Heart right ventricle (tissue), 16 donors: ENCODE results near the gene APPBP2. TPM values are rescaled to one million over a fixed set of nuclear protein-coding genes. Genes with fewer than 3 reads are reported as not detected.

ENCODE experiments used
- ATAC-seq, 8 donors: fragments of 200-7000 bp; cut with Tn5 transposase; one replicate each; pipeline ENCODE4 v1.9.1; 2020; ENCODE audit warnings: mild to moderate bottlenecking in 8 of 8, moderate library complexity in 8 of 8, moderate number of reproducible peaks in 1 of 8
- DNase-seq, 2 donors: peaks; one replicate each; pipeline ENCODE4 v3.0.0-alpha.2; 2020
- H3K27ac ChIP-seq, 10 donors: fragments of 200-600 bp; sonication (generic) in 2 of 10; one replicate each; pipeline versions ENCODE4 v1.5.0 to v1.8.0; 2020 to 2022; ENCODE audit warnings: mild to moderate bottlenecking in 3 of 10
- H3K27me3 ChIP-seq, 7 donors: fragments of 200-600 bp; one replicate each; pipeline ENCODE4 v1.8.0; 2021 to 2022; ENCODE audit warnings: mild to moderate bottlenecking in 2 of 7
- H3K36me3 ChIP-seq, 9 donors: fragments of 200-600 bp; sonication (generic) in 1 of 9; one replicate each; pipeline versions ENCODE4 v1.5.0 to v1.8.0; 2020 to 2022; ENCODE audit warnings: mild to moderate bottlenecking in 2 of 9
- H3K4me1 ChIP-seq, 9 donors: fragments of 200-600 bp; sonication (generic) in 1 of 9; one replicate each; pipeline versions ENCODE4 v1.5.0 to v1.8.0; 2020 to 2022; ENCODE audit warnings: mild to moderate bottlenecking in 4 of 9
- H3K4me3 ChIP-seq, 10 donors: fragments of 200-600 bp; sonication (generic) in 2 of 10; one replicate each; pipeline versions ENCODE4 v1.5.0 to v1.8.0; 2020 to 2022; ENCODE audit warnings: mild to moderate bottlenecking in 7 of 10, moderate library complexity in 2 of 10
- H3K9me3 ChIP-seq, 11 donors: fragments of 200-600 bp in 10 of 11; sonication (generic) in 2 of 11; one replicate each; pipeline versions ENCODE4 v1.5.0 to v1.8.0; 2013 to 2022; ENCODE audit warnings: mild to moderate bottlenecking in 2 of 11, control low read depth in 1 of 11, moderate library complexity in 1 of 11
- WGBS, 2 donors: extraction: QIAGEN DNeasy Blood & Tissue Kit; methylation state at CpG; one replicate each; pipeline ENCODE4 v1.1.7; 2013; ENCODE audit warnings: inconsistent platforms in 1 of 2; 5-methylcytosine and 5-hydroxymethylcytosine counted together
- intact Hi-C, 10 donors: fragments of 100-400 bp; cut with DNase I; formaldehyde crosslinking; loops; one replicate each; pipeline versions ENCODE4 v1.11.1 to v1.14.2; 2022
- polyA plus RNA-seq, 2 donors: library from polyadenylated mRNA; stranded (reverse); fragments of 200-250 nt; gene quantifications; one replicate each; pipeline ENCODE4 v1.2.3, GENCODE V29; 2013
- total RNA-seq, 10 donors: library from RNA; stranded (reverse); fragmentation: NEBNext Ultra II Directional in 3 of 10; extraction: Animal tissue kit (Norgen Biotek cat#: 25700) in 3 of 10; gene quantifications; one replicate each; pipeline versions ENCODE4 v1.2.1 to v1.2.4, GENCODE V29; 2021 to 2023
- TF ChIP-seq, protein P1 (sequence below), 9 donors: fragments of 200-600 bp; sonication (generic) in 2 of 9; IDR thresholded peaks; one replicate each; pipeline versions ENCODE4 v1.5.0 to v1.8.0; 2021 to 2022; ENCODE audit warnings: antibody characterized with exemption in 9 of 9, mild to moderate bottlenecking in 5 of 9, moderate library complexity in 1 of 9
- donor health status: Arrhythmogenic right ventricular cardiomyopathy.
- donor health status: ischemic (EF 13 %, LVEDD 7.1; RV severe dilation, severe dysfunction).
- donor health status: healthy with polysubstance abuse.
- donor health status: DM: no; HTN: yes; CAD: no.
- donor health status: DM: no; HTN: no; CAD: no.
- donor health status: ischemic (EF 25% LVEDD 6.9; RV normal size, moderate dysfunction).
- donor health status: ischemic (EF 25% LVEDD 5.7; RV mildly dilated, moderate dysfunction).
- donor health status: healthy.
- donor health status: DM: yes; HTN: yes; CAD: no.
- donor health status: Ischemic cardiomyopathy.
- donor health status: ischemic (EF 35%, LVEDD 5.7; RV mildly dilated, moderate dysfunction).
- donor health status: nonischemic (EF 11% LVEDD 7.7; RV severe dilation, severe dysfunction).
- donor health status: DM: yes; HTN: yes; CAD: no.
- donor health status: PGD.
- donor health status: ischemic (EF 29% LVEDD 5.4; RV normal size, mild dysfunction).
- donor health status: nonischemic (EF 23%, LVEDD 6.1; RV moderate dilation, normal function).

The APPBP2 gene
- total and polyA plus RNA-seq, 12 donors: 4.6 to 22.8 (median 17.2) TPM

DNA sequence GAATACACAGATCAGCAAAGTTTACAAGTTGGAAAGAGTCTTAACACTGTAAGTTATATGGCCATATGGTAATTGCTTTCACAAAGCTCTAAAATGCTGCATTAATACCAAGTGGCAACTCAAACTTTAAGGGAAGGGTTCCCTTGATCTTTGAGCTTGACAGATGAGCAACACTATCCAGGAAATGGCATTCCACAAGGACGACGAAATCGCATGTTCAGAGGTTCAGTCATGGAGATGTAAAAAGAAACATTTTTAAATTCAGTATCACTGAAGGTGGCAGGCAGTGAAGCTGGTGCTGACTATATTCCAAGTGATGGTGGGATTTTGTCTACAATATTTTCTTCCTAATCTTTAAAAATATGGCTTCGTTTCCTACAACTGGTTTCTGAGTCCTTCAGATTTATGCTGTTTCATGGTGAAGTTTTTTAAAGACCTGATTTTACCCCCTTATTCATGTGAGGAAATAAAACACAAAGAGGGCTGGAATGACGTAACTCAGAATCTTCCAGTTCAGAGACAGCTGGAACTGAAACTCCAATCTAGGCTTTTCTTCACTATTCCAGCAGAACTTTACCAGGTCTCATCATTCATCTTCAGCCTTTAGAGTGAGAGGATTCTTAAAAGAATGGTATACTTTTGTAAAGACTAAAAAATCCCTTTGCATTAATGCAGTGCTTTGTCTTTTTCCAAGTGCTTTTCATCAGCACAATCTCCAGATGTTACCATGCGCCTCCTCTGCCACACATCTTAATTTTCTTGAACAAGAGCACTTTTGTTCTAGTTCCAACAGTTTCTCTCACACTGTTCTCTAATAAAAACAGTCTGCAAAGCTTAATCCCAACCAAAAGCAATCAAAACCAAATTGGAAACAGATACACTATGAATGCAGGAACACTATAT lies 83.5 kb downstream of the APPBP2 start:
- Histone ChIP-seq H3K36me3 (peaks cover 0 to 40% (median 9%) of the 10 kb centered on the region in 9 donors), H3K9me3 (no peaks in the 10 kb centered on the region), H3K4me1 (peaks cover 0 to 29% (median 5%) of the 10 kb centered on the region in 9 donors), H3K27ac (peak overlapping the region in 5 of 10 donors; percentile 0 to 49 (median 44)), H3K27me3 (peaks cover 0 to 6% (median 0%) of the 10 kb centered on the region in 7 donors), H3K4me3 (no peak overlapping the region)
- 54 to 63% methylated on average over 6 of the region's 6 CpGs for WGBS, 2 donors
- ATAC-seq (peak in 4 of 8 donors; percentile 25 to 57 (median 46)), DNase-seq (no peak)
- intact Hi-C loops: loop anchor here in 1 of 10 donors (10.0 kb wide), 1 partner anchor 528 kb away; no protein-coding TSS in a partner anchor
- TF ChIP-seq, protein P1, sequence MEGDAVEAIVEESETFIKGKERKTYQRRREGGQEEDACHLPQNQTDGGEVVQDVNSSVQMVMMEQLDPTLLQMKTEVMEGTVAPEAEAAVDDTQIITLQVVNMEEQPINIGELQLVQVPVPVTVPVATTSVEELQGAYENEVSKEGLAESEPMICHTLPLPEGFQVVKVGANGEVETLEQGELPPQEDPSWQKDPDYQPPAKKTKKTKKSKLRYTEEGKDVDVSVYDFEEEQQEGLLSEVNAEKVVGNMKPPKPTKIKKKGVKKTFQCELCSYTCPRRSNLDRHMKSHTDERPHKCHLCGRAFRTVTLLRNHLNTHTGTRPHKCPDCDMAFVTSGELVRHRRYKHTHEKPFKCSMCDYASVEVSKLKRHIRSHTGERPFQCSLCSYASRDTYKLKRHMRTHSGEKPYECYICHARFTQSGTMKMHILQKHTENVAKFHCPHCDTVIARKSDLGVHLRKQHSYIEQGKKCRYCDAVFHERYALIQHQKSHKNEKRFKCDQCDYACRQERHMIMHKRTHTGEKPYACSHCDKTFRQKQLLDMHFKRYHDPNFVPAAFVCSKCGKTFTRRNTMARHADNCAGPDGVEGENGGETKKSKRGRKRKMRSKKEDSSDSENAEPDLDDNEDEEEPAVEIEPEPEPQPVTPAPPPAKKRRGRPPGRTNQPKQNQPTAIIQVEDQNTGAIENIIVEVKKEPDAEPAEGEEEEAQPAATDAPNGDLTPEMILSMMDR (IDR thresholded peaks at IDR 0.05): no peak

DNA sequence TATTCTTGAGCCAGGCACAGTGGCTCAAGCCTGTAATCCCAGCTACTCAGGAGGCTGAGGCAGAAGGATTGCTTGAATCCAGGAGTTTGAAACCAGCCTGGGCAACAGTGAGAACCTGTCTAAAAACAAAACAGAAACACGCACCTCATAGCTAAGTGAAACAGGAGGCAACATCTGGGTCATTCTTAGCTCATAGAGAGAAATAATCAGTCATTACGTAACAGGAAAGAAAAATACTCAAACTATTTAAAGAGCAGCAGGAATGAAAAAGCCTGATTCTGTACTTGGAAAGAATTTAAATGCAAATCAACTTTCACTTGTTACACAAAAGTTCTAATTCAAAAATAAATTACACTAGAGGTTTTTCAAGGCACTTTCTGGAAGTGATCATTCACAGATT lies 86.5 kb downstream of the APPBP2 start:
- Histone ChIP-seq H3K27me3 (peaks cover 0 to 6% (median 0%) of the 10 kb centered on the region in 7 donors), H3K4me1 (peaks cover 0 to 33% (median 5%) of the 10 kb centered on the region in 9 donors), H3K36me3 (peaks cover 0 to 12% (median 0%) of the 10 kb centered on the region in 9 donors), H3K27ac (no peak overlapping the region), H3K9me3 (no peaks in the 10 kb centered on the region), H3K4me3 (no peak overlapping the region)
- 30 to 39% methylated on average over 2 of the region's 2 CpGs for WGBS, 2 donors
- TF ChIP-seq, protein P1 (IDR thresholded peaks at IDR 0.05): no peak
- DNase-seq: no peak
- ATAC-seq: no peak
- intact Hi-C loops: loop anchor here in 9 of 10 donors (5.0 to 10.0 kb wide), 6 partner anchors 195 to 335 kb away; partner anchors contain the start of gene CA4 (in 3 of the 9)

DNA sequence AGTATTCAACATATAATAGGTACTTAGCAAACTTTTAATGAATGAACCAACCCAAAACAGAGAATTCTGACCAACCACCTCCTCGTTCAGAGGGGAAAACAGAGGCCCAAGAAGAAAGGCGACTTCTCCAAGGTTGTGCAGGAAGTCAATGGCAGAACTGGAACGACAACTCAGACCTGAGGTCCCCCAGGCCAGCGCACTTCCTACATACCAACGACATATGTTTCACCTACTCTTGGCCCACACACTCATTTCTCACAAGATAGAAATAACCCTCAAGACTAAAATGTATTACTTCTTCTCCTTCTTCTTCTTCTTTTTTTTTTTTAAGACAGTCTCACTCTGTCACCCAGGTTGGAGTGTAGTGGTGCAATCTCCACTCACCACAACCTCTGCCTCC lies 89.4 kb downstream of the APPBP2 start:
- H3K9me3 ChIP-seq: peaks cover 0 to 7% (median 0%) of the 10 kb centered on the region in 11 donors
- ATAC-seq (no peak), DNase-seq (no peak)
- H3K27me3 ChIP-seq: peaks cover 0 to 6% (median 0%) of the 10 kb centered on the region in 7 donors
- TF ChIP-seq, protein P1 (IDR thresholded peaks at IDR 0.05): no peak
- intact Hi-C loops: loop anchor here in 9 of 10 donors (5.0 to 10.0 kb wide), 6 partner anchors 198 to 332 kb away; partner anchors contain the start of gene CA4 (in 3 of the 9)
- no peaks in the 10 kb centered on the region for H3K36me3 ChIP-seq
- no peak overlapping the region for H3K27ac ChIP-seq
- whole genome bisulfite sequencing, 2 donors: 61 to 64% methylated on average over 5 of the region's 5 CpGs
- peaks cover 0 to 12% (median 4%) of the 10 kb centered on the region in 9 donors for H3K4me1 ChIP-seq
- H3K4me3 ChIP-seq: no peak overlapping the region
